GM23248 (cell line): ENCODE data around the gene BCL2L2.

Experiments used
- EZH2 ChIP-seq: fragments of 200-600 bp; sonication (generic); IDR thresholded peaks from 2 replicates; pipeline ENCODE4 v1.6.1; 2018; ENCODE audit warnings: antibody characterized with exemption, mild to moderate bottlenecking; ENCODE audit not compliant: insufficient read depth, poor library complexity, severe bottlenecking
- EZH2phosphoT487 ChIP-seq: fragments of 200-600 bp; sonication (generic); IDR thresholded peaks from 2 replicates; pipeline ENCODE4 v1.6.1; 2018; ENCODE audit warnings: antibody characterized with exemption, moderate library complexity, mild to moderate bottlenecking, low read depth; ENCODE audit not compliant: insufficient read depth

GRCh38 chr14:23269193-23269592 lies 37.4 kb upstream of the BCL2L2 start:
- TF ChIP-seq EZH2: no peak
- no peak for TF ChIP-seq EZH2phosphoT487
